A549 treated with Hydrocortisone at 1 μM for 4 hours (cell line): Measurements from ENCODE around the gene GALNS. TPM values are rescaled to one million over a fixed set of nuclear protein-coding genes. Genes with fewer than 3 reads are reported as not detected.

ENCODE experiments used
- total RNA-seq: library from RNA; stranded (reverse); fragments of 200-300 nt; extraction: Qiagen RNA extraction; gene quantifications from 5 replicates; pipeline ENCODE4 v1.2.3, GENCODE V29; 2022

GALNS gene, protein sequence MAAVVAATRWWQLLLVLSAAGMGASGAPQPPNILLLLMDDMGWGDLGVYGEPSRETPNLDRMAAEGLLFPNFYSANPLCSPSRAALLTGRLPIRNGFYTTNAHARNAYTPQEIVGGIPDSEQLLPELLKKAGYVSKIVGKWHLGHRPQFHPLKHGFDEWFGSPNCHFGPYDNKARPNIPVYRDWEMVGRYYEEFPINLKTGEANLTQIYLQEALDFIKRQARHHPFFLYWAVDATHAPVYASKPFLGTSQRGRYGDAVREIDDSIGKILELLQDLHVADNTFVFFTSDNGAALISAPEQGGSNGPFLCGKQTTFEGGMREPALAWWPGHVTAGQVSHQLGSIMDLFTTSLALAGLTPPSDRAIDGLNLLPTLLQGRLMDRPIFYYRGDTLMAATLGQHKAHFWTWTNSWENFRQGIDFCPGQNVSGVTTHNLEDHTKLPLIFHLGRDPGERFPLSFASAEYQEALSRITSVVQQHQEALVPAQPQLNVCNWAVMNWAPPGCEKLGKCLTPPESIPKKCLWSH
- 40.1 to 48.1 TPM (median 47.0 TPM) in 5 replicates for total RNA-seq

DNA sequence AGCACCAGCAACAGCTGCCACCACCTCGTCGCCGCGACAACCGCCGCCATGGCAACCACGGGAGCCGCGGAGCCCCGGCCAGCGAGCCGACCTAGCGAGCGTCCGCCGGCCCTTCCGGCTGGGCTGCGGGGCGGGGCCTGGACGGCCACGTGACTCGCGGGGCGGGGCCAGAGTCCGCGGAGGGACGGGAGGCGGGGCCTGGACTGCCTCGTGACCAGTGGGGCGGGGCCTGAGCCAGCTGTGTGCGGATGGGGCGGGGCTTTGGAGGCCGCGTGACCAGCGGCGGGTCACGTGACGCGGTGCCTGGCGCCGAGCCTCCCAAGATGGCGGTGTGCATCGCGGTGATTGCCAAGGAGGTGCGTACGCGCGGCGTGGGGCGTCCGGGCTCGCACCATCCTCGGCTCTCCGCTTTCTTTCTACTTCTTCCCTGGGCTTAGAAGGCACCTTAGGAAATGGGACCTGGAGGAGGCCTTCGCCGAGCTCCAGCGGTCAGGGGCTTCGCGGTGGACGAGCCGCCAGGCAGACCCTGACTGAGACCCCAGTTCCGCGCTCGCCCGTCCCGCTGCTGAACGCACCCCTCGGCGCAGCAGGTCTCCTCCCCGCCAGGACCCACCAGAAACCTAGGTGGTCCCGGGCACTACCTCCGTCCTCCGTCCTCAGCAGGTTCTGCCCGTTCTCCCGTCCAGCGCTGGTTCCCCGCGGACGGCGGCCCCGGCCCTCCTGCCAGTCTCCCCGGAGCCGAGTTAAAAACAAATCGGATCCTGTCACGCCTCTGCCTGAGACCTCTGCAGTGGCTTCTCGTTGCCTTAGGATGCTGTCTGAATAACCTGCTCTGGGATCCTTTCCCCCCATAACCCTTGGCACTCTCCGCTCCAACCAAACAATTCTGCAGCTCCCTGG, at the start of gene GALNS, which contains the start of gene TRAPPC2L:
Gene GALNS, minus strand, starts transcription at position 120 of the 900 bp plus-strand sequence. Its CDS starts 70 bp downstream, at position 50.
Gene TRAPPC2L, plus strand, starts transcription at position 300 of the 900 bp plus-strand sequence. Its CDS starts 24 bp downstream, at position 324.

DNA sequence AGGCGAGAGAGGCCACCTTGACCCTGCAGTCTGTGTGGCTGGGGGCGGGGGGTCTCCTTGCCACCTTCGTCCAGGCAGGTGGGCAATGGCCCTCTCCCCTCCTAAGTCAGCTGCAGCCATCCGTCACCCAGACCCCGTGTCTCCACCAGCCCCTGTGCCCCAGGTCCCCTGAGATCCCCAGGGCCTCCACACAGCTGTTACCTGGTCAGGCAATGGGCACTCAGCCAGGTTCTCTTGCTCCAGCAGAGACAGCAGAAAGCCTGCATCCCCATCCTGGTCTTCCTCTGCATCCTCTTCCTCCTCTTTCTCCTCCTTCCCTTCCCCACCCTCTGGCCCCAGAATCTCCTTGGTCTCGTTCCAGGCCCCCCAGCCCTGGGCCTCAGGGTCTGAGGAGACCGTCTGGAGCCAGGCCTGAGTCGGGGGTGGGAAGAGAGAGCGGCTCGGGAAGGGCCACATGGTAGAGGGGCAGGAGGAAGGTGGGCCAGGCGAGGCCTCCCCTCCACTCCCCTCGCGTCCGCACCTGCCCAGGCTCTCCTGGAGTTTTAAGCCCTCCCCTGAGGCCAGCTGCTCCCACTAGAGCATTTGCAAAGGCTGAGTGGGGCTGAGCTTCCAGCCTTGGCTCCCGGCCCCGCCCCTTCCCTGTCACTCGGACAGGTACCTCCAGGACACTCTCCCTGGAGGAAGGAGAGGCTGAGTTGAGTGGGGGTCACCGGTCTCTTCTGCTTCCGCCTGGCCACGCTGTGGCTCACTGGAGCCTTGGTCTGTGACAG, 9.6 kb upstream of the GALNS start, which contains the start of gene PABPN1L:
Gene PABPN1L, minus strand, starts transcription at position 510 of the 770 bp plus-strand sequence. Its CDS starts 54 bp downstream, at position 456.

DNA sequence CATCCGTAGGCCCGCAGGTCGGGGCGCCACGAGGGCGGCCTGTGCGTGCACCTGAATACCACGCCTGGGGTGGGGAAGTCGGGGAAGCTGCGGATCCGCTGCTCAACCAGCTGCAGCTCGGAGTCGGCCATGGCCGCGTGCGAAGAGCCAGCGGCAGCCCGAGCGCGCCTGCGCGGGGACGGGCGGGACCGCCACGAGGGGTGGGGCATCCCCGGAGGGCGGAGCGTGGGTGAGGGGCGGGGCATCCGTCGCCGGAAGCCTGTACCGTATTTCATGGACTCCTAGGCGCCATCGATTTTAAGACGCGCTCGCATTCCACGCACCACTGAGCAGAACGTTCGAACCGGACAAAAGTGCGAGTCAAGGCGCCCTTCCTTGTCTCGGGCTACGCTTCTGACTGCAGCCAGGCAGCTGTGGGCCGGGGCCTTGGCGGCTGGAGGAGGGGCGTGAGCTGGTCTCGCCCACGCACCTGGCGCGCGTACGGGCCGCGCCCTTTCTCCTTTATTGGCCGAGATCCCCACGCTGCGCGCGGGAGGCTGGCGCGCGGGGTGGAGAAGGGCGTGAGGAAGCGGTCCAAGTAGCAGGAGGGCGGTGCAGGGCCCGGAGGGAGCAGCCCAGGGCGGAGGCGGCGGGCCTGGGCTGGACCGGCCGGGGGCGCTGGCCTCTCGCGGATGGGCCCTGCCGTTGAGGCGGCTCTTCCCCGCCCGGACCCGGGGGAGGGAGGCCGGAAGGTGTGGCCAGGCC, 44.8 kb downstream of the GALNS start, which contains the start of gene APRT:
Gene APRT, minus strand, starts transcription at position 160 of the 744 bp plus-strand sequence. Its CDS starts 29 bp downstream, at position 131.

DNA sequence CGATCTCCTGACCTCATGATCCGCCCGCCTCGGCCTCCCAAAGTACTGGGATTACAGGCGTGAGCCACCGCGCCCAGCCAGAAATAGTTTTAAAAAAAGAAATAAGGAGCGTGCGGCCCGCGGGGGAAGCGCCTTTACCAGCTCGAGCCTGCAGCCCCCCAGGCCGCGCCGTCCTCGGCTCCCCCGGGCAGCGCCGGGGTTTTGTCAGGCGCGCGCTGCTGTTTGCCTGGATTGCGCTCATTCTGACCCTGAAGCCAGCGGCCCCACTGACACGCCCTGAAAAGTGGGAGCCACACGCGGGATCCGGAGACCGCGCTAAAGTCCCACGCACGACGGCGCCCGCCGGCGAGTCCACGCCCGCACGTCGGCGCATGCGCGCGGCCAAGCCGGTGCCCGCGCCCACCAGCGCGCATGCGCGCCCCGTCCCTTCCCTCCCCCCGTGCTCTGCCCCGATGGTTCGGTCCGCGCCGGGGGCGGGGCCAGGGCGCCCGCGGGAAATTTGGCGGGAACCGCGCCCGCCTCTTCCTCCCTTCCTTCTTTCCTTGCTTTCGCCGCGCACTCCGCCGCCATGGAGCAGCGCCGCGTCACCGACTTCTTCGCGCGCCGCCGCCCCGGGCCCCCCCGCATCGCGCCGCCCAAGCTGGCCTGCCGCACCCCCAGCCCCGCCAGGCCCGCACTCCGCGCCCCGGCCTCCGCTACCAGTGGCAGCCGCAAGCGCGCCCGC, 53.3 kb downstream of the GALNS start, which contains the start of gene CDT1:
Gene CDT1, plus strand, starts transcription at position 526 of the 724 bp plus-strand sequence. Its CDS starts 43 bp downstream, at position 569.

DNA sequence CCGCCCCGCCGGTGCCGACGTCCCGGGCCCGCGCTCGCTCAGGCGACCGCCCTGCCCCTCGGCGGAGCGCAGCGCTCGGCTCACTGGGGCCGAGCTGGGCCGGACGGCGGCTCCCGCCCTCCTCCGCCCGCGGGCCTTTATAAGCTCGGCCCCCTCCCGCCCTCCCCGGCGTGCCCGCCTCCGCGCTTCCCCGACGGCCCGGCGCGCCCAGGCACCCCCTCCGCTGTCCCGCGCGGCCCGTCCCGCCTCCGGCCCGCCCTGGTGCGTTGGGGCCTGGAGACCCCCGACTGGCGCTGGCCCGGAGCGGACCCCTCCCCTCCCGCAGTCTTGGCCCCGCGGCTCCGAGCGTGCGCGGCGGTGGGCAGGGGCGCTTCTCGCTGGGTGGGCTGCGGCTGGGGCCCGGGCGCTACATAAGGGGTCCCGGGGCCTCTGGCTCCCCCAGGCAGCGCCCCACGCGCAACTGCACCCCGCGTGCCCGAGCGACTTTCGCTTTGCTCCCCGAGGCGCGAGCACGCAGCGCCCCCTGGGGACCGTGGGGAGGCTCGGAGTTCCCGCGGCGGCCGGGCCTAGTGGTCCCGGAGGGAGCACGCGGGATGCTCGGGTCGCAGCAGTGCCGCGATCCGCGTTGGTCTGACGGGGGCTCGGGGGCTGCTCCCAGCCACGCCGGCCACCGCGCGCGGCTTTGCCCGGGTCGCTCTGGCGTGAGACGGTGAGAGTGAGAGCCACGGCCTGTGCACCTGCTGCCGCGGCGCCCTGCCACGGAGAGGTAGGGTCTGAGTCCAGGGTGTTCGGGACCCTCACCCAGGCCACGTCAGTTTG, 71.4 kb downstream of the GALNS start, which contains the start of gene PIEZO1:
Gene PIEZO1, minus strand, starts transcription at position 115 of the 819 bp plus-strand sequence. CDS start 256 bp downstream, outside the sequence.

Other genes starting within 250 kb of the GALNS start
- gene IL17C, start 218.4 kb downstream of the GALNS start, total RNA-seq, result not detected in 5 replicates
- gene CYBA, start 205.9 kb downstream of the GALNS start, total RNA-seq, result 232 to 308 TPM (median 278 TPM) in 5 replicates
- gene MVD, start 193.9 kb downstream of the GALNS start, total RNA-seq, result 17.5 to 22.5 TPM (median 20.5 TPM) in 5 replicates
- gene SNAI3, start 170.4 kb downstream of the GALNS start, total RNA-seq, result 0.06 to 0.24 TPM (median 0.10 TPM) in 5 replicates
- 13.7 to 19.1 TPM (median 17.5 TPM) in 5 replicates for gene RNF166, start 150.5 kb downstream of the GALNS start, total RNA-seq
- 27.6 to 32.5 TPM (median 32.0 TPM) in 5 replicates for gene CTU2, start 150.4 kb downstream of the GALNS start, total RNA-seq
- gene PIEZO1, start 71.7 kb downstream of the GALNS start, total RNA-seq, result 112 to 144 TPM (median 132 TPM) in 5 replicates
- gene CDT1, start 53.2 kb downstream of the GALNS start, total RNA-seq, result 27.4 to 32.2 TPM (median 30.6 TPM) in 5 replicates
- 261 to 448 TPM (median 400 TPM) in 5 replicates for gene APRT, start 45.0 kb downstream of the GALNS start, total RNA-seq
- gene TRAPPC2L, start 180 bp upstream of the GALNS start, total RNA-seq, result 97.1 to 126 TPM (median 103 TPM) in 5 replicates
- gene PABPN1L, start 9.7 kb upstream of the GALNS start, total RNA-seq, result not detected in 5 replicates
- gene CBFA2T3, start 120.3 kb upstream of the GALNS start, total RNA-seq, result 0.31 to 0.85 TPM (median 0.77 TPM) in 5 replicates
- gene ACSF3, start 236.9 kb upstream of the GALNS start, total RNA-seq, result 17.3 to 21.2 TPM (median 18.9 TPM) in 5 replicates